GM12874 (cell line): Measurements from ENCODE around the gene CACNB2.
A peak's percentile ranks its signal among the peaks of the same experiment; 100 is the strongest.

Experiments used
- CTCF ChIP-seq: IDR thresholded peaks from 2 replicates; pipeline ENCODE4 v1.5.1; 2011; ENCODE audit warnings: low read depth, mild to moderate bottlenecking, control low read depth, low read length, moderate library complexity; ENCODE audit not compliant: insufficient read depth

Gene CACNB2

DNA sequence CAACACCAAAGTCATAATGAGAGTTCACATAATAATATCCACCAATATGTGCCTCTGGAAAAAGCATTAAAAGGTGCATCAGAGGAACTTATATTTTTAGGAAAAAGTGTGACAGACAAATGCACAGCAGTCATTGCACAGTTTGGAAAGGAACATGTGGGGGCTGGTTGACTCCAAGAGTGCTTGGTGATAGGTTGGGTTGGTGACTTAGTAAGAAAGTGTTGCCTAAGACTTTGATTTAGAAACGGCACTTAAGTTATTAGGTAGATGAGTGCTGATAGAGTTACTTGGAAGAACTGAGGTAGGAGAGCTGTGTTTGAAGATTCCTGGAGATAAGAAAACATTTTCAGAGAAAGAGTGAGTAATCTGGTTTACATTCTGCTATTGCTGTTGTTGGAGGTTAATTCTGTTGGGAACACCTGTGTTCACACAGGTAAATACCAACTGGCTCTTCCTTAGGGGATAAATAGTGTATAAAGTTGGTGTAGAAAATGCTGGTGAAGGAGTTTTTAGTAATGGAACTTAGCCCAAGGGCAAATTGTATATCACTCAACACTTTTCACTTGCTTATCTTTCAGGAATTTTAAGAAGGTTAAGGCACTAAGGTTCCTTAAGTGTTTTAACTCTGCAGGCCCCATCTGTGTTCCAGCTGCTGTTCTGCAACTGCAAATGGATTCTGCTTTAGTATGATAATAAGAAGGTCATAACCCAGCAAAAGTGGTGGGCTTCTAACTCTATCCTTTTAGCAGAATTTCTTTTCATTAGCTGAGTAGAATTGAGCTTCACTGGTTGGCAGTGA, 315.1 kb downstream of the CACNB2 start:
- TF ChIP-seq CTCF, result no peak

- no peak for TF ChIP-seq CTCF
These were observed 316.8 kb downstream of the CACNB2 start for GRCh38 chr10:18456984-18457383.

- no peak for TF ChIP-seq CTCF
These were observed 319.8 kb downstream of the CACNB2 start for GRCh38 chr10:18460032-18460431.

DNA sequence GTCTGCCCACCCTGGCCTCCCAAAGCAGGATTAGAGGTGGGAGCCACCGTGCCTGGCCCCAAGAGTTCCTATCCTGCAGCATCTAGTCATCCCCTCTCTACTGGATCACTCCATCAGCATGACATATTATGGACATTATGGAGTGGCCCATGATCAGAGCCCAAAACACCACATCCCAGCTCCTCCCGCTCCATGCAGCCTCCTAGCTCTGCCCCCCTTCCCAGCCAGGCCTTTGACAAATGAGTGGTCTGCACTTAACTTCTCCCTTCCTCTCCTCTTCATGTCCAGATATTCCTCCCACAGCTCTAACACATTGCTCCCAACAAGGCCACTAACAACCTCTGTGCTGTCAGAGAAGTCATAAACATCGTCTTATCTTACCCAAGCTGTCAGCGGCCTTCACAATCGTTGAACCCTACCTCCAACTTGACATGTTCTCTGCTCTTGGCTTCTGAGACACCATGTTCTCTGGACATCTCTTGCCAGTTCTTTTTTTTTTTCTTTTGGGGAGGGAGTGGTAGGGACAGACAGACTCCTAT, 323.5 kb downstream of the CACNB2 start:
- TF ChIP-seq CTCF, result no peak

DNA sequence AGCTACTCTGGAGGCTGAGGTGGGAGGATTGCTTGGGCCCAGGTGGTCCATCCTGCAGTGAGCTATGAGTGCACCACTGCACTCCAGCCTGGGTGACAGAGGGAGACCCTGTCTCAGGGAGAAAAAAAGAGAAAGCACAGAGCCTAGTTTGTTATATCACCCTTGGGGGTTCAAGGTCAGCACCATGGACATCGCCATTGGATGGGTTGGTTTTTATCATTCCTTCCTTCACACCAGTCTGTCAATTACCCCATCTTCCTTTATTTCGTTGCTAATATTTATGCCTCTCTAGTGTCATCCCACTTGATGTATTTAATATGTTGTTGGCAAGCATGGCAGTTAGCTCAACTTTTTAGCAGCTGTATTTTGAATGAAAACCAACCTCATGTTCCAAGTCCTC, 328.9 kb downstream of the CACNB2 start:
- no peak for TF ChIP-seq CTCF

DNA sequence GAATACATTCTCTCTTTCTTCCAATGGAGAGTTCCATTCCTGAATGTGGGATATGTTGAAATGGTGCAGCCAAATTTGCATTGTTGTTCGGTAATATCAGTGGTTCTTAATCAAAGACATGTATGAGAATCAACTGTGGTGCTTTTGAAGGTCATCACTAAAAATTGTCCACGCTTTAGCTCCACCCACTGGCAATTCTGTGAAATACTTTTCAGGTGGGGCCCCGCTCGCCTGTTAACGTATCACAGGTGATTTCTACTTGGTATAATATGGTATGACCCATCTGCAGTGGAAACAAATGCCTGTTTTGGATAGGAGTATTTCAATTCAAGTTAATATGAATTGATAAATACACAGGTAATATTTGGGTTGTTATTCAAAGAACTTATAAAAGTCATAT, 332.8 kb downstream of the CACNB2 start:
- TF ChIP-seq CTCF, result 0 out of 2 replicates have a peak, but pooled peaks have one; percentile 9

DNA sequence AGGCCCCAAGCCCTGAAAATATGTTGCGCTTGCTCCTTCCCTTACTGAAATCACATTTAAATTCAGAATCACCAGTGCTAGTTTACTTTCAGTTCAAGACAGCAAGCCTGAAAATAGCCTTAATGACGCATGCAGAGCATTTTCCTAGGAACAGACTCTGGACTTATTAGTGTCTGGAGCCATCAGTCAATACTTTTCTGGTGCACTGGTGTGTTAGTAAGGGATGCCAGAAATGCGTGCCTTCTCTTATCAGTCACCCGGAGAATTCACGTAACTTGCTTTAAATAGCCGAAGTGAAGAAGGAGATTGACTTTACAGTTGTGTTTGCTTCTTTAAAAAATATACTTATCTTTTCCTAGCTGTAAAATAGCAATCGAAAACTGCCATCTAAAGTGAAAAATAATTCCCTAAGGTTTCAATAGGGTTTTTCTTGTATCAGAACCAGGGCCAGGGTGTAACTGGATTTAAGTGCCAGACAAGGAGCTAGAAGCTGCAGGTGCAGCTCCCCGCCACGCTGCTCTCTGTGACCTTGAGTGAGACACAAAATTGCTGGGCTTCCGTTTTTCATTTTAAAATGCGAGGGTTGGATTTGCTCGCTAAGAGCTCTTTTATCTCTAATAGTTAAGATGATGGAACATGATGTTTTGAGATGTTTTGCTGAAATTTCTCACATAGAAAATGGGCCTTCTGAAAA, 333.3 kb downstream of the CACNB2 start:
- no peak for TF ChIP-seq CTCF
